HepG2 (cell line): ENCODE measurements around the gene NKX3-2. TPM values are rescaled to one million over a fixed set of nuclear protein-coding genes. Genes with fewer than 3 reads are reported as not detected.

Source experiments
- ATAC-seq: fragments of 200-7000 bp; cut with Tn5 transposase; 3 replicates; pipeline ENCODE4 v1.9.1; 2020; ENCODE audit warnings: mild to moderate bottlenecking, moderate library complexity
- BruUV-seq: library from RNA; stranded (reverse); fragments of 400-500 nt; replicated peaks from 2 replicates; lab custom pipeline; 2021; lab: Mats Ljungman, UMichigan
- CTCF ChIA-PET: fragments of 300-600 bp; formaldehyde crosslinking; extraction: SDS; loops from one replicate; lab custom pipeline; 2021; ENCODE audit warnings: low total read pairs, inconsistent platforms, low intra/inter-chr PET ratio; lab: Yijun Ruan, JAX
- POLR2A ChIA-PET: fragments of 350-600 bp; sonication (Branson Sonifier 250); formaldehyde crosslinking; loops from one replicate; lab custom pipeline; 2020; ENCODE audit warnings: antibody characterized with exemption, inconsistent platforms; lab: Yijun Ruan, JAX
- DNase-seq: peaks from one replicate; pipeline ENCODE4 v3.0.0-alpha.2; 2015; ENCODE audit warnings: low spot score
- FAIRE-seq: peaks from 3 replicates; lab custom pipeline; 2011; peaks lifted over from hg19 to GRCh38; lab: Jason Lieb, UNC
- H2AFZ ChIP-seq: one replicate; pipeline ENCODE4 v1.6.1; 2011; ENCODE audit warnings: low read length, inconsistent platforms
- H3K27ac ChIP-seq: fragments of 300-600 bp; 3 replicates; pipeline ENCODE4 v1.8.0; 2011; ENCODE audit warnings: mixed run types, mild to moderate bottlenecking, mixed read lengths, low read length, inconsistent platforms; ENCODE audit not compliant: insufficient read depth; ENCODE audit errors: extremely low read length
- H3K27me3 ChIP-seq, 2 experiments: fragments of 200-600 bp in 1 of 2; 2 replicates in 1 of 2; 3 replicates in 1 of 2; pipeline versions ENCODE4 v1.6.0 to v1.8.0; 2011; ENCODE audit warnings: low read length in 2 of 2, mild to moderate bottlenecking in 2 of 2, moderate library complexity in 2 of 2, inconsistent platforms in 1 of 2; ENCODE audit not compliant: insufficient read depth in 2 of 2, control insufficient read depth in 1 of 2
- H3K36me3 ChIP-seq, 2 experiments: fragments of 200-600 bp in 1 of 2; replicated peaks in 1 of 2; 2 replicates in 1 of 2; 3 replicates in 1 of 2; pipeline versions ENCODE4 v1.5.1 to v1.8.0; 2011; ENCODE audit warnings: low read length in 2 of 2, inconsistent platforms in 1 of 2; ENCODE audit not compliant: insufficient read depth in 2 of 2, control insufficient read depth in 1 of 2
- H3K4me1 ChIP-seq: 2 replicates; pipeline ENCODE4 v1.5.1; 2012; ENCODE audit warnings: low read length, inconsistent platforms; ENCODE audit not compliant: insufficient read depth
- H3K4me2 ChIP-seq: 2 replicates; pipeline ENCODE4 v1.6.0; 2011; ENCODE audit warnings: low read depth, low read length, inconsistent platforms
- H3K4me3 ChIP-seq, 3 experiments: fragments of 200-600 bp in 1 of 3; sonication (generic), shearing (Covaris generic) in 1 of 3; replicated peaks in 1 of 3; 2 replicates each; pipeline ENCODE4 v1.5.1; 2011 to 2016; ENCODE audit warnings: low read length in 3 of 3, inconsistent platforms in 2 of 3, low read depth in 2 of 3, mild to moderate bottlenecking in 2 of 3, control low read depth in 1 of 3, mixed read lengths in 1 of 3; ENCODE audit not compliant: insufficient read depth in 1 of 3
- H3K79me2 ChIP-seq: one replicate; pipeline ENCODE4 v1.6.1; 2011; ENCODE audit warnings: low read length, inconsistent platforms; ENCODE audit not compliant: insufficient read depth
- H3K9ac ChIP-seq: 2 replicates; pipeline ENCODE4 v1.6.0; 2011; ENCODE audit warnings: mild to moderate bottlenecking, low read depth, low read length, inconsistent platforms; ENCODE audit not compliant: insufficient read depth
- H3K9me3 ChIP-seq: 2 replicates; pipeline ENCODE4 v1.5.1; 2012; ENCODE audit warnings: mild to moderate bottlenecking, low read length
- H4K20me1 ChIP-seq: 2 replicates; pipeline ENCODE4 v1.6.0; 2011; ENCODE audit warnings: inconsistent platforms, mild to moderate bottlenecking, low read length, moderate library complexity; ENCODE audit not compliant: insufficient read depth
- EED ChIP-seq: sonication (generic); formaldehyde crosslinking; IDR thresholded peaks from 2 replicates; pipeline ENCODE4 v1.5.0; 2020; ENCODE audit warnings: mild to moderate bottlenecking, missing genetic modification reagents
- JDP2 ChIP-seq: sonication (generic); formaldehyde crosslinking; IDR thresholded peaks from 2 replicates; pipeline ENCODE4 v1.8.1; 2022; ENCODE audit warnings: missing genetic modification reagents, borderline replicate concordance
- MLX ChIP-seq: IDR thresholded peaks from 2 replicates; pipeline ENCODE4 v1.6.1; 2016
- MXD3 ChIP-seq: IDR thresholded peaks from 2 replicates; pipeline ENCODE4 v1.6.1; 2016; ENCODE audit warnings: mild to moderate bottlenecking, missing biosample characterization, missing genetic modification reagents
- SNAPC5 ChIP-seq: sonication (generic); formaldehyde crosslinking; IDR thresholded peaks from 2 replicates; pipeline ENCODE4 v1.8.1; 2023; ENCODE audit warnings: mild to moderate bottlenecking, missing genetic modification reagents, borderline replicate concordance
- YEATS2 ChIP-seq: sonication (generic); formaldehyde crosslinking; IDR thresholded peaks from 2 replicates; pipeline ENCODE4 v1.4.0; 2020; ENCODE audit warnings: missing genetic modification reagents, borderline replicate concordance
- ZNF121 ChIP-seq: sonication (generic); formaldehyde crosslinking; IDR thresholded peaks from 2 replicates; pipeline ENCODE4 v1.5.0; 2020; ENCODE audit warnings: mild to moderate bottlenecking, missing genetic modification reagents
- ZNF225 ChIP-seq: sonication (generic); formaldehyde crosslinking; IDR thresholded peaks from 2 replicates; pipeline ENCODE4 v1.4.0; 2020; ENCODE audit warnings: mild to moderate bottlenecking, missing genetic modification reagents
- ZNF331 ChIP-seq: sonication (generic); formaldehyde crosslinking; IDR thresholded peaks from 2 replicates; pipeline ENCODE4 v1.4.0; 2020; ENCODE audit warnings: missing genetic modification reagents
- ZNF337 ChIP-seq: sonication (generic); formaldehyde crosslinking; IDR thresholded peaks from 2 replicates; pipeline ENCODE4 v1.5.1; 2020; ENCODE audit warnings: missing genetic modification reagents, low read depth, mild to moderate bottlenecking, borderline replicate concordance
- ZNF749 ChIP-seq: sonication (generic); formaldehyde crosslinking; IDR thresholded peaks from 2 replicates; pipeline ENCODE4 v1.8.0; 2022; ENCODE audit warnings: mild to moderate bottlenecking, missing genetic modification reagents, moderate library complexity, borderline replicate concordance
- WGBS: methylation state at CpG from one replicate; pipeline ENCODE4 v1.1.6; 2017; ENCODE audit warnings: low lambda C conversion rate; 5-methylcytosine and 5-hydroxymethylcytosine counted together
- in situ Hi-C: cut with HindIII; loops from 2 replicates; pipeline ENCODE4 v1.10.0; 2017; ENCODE audit warnings: low pct_unique_long_range_greater_than_20kb; ENCODE audit not compliant: extremely low pct_ligation_motif_present
- intact Hi-C: fragments of 100-400 bp; cut with micrococcal nuclease; formaldehyde crosslinking; loops from one replicate; pipeline ENCODE4 v1.10.0; 2022; ENCODE audit not compliant: unreplicated experiment
- polyA plus RNA-seq, 8 experiments: library from polyadenylated mRNA; depleted of rRNA in 3 of 8; stranded (reverse) in 7 of 8; unstranded in 1 of 8; fragments of >200 nt; fragmentation: Illumina TruSeq in 4 of 8; extraction: Trizol in 4 of 8; gene quantifications; 2 replicates each; pipeline versions ENCODE4 v1.2.1 to v1.2.3, GENCODE V29; 2011 to 2016; ENCODE audit warnings: low read depth in 4 of 8, missing spikeins in 1 of 8, mixed read lengths in 1 of 8; ENCODE audit not compliant: insufficient read depth in 1 of 8
- total RNA-seq, 5 experiments: library from RNA; depleted of rRNA; stranded (reverse); fragments of >200 nt; fragmentation: Illumina TruSeq; extraction: Trizol; gene quantifications; 2 replicates each; pipeline ENCODE4 v1.2.3, GENCODE V29; 2016; ENCODE audit warnings: low read depth in 1 of 5

The NKX3-2 gene
- total and polyA plus RNA-seq, 2 of the 13 experiments (the other 11 are each of a cell fraction or from before 2014, with no cell fraction given): 0.07 to 0.13 TPM

GRCh38 chr4:13521047-13521446 lies 23.3 kb downstream of the NKX3-2 start:
- no peaks in the 10 kb centered on the region for H3K4me1 ChIP-seq
- no peak overlapping the region for H3K27ac ChIP-seq
- H4K20me1 ChIP-seq: no peaks in the 10 kb centered on the region
- no peaks in the 10 kb centered on the region for H3K36me3 ChIP-seq
- H3K27me3 ChIP-seq: peaks cover 9 to 43% of the 10 kb centered on the region in 2 experiments; a peak in 4 of 5 replicates
- CTCF ChIA-PET: no interaction called here
- no peaks in the 10 kb centered on the region for H3K79me2 ChIP-seq
- in situ Hi-C loops: no loop called here
- WGBS: 0% methylated on average over 1 of the region's 2 CpGs
- no peak overlapping the region for H3K9ac ChIP-seq
- H3K4me2 ChIP-seq: no peak overlapping the region
- no TSS peak for BruUV-seq
- POLR2A ChIA-PET: no interaction called here
- no peak overlapping the region for H2AFZ ChIP-seq
- intact Hi-C loops: no loop called here
- TF ChIP-seq ZNF121 (CRISPR knock-in tag): no peak
- no peak for TF ChIP-seq MLX (CRISPR knock-in tag)
- TF ChIP-seq ZNF225 (CRISPR knock-in tag): no peak
- TF ChIP-seq YEATS2: no peak
- TF ChIP-seq ZNF749 (CRISPR knock-in tag): no peak
- TF ChIP-seq EED (CRISPR knock-in tag): no peak
- no peak for TF ChIP-seq MXD3 (CRISPR knock-in tag)
- TF ChIP-seq, all 625 proteins: peak for 0
- Histone ChIP-seq H3K4me3 (no peak overlapping the region), H3K9me3 (no peaks in the 10 kb centered on the region)
- no peak for ATAC-seq
- no peak for DNase-seq
- no peak for FAIRE-seq

GRCh38 chr4:13516315-13516860 lies 27.9 kb downstream of the NKX3-2 start:
- 6% methylated on average over 3 of the region's 3 CpGs for WGBS
- TF ChIP-seq ZNF337 (CRISPR knock-in tag) (no peak), ZNF331 (CRISPR knock-in tag) (no peak), SNAPC5 (CRISPR knock-in tag) (no peak), JDP2 (CRISPR knock-in tag) (no peak)
- Histone ChIP-seq H3K4me2 (no peak overlapping the region), H3K9me3 (no peaks in the 10 kb centered on the region), H4K20me1 (no peaks in the 10 kb centered on the region), H3K4me3 (no peak overlapping the region), H3K79me2 (no peaks in the 10 kb centered on the region), H3K4me1 (no peaks in the 10 kb centered on the region), H2AFZ (no peak overlapping the region), H3K36me3 (no peaks in the 10 kb centered on the region), H3K27me3 (peaks cover 1 to 12% of the 10 kb centered on the region in 2 experiments; a peak in 3 of 5 replicates), H3K27ac (no peak overlapping the region), H3K9ac (no peak overlapping the region)
- FAIRE-seq: no peak
- no peak for ATAC-seq
- BruUV-seq: no TSS peak
- intact Hi-C loops: no loop called here
- no peak for DNase-seq
- ChIA-PET CTCF (no interaction called here), POLR2A (no interaction called here)
- in situ Hi-C loops: no loop called here
